NCI-H2196 treated with DMSO at 0.1 percent for 48 hours (cell line): ENCODE measurements around the gene ALPK1.
A peak's percentile ranks its signal among the peaks of the same experiment; 100 is the strongest.
"Not testable (repeated sequence)": the region's sequence is repeated elsewhere in the genome, so short reads cannot be mapped to it uniquely, and the experiment has no call there.

Experiments
- DNase-seq: peaks from one replicate; lab custom pipeline; 2025; ENCODE audit not compliant: unreplicated experiment; lab: John Stamatoyannopoulos, UW

ALPK1 gene

DNA sequence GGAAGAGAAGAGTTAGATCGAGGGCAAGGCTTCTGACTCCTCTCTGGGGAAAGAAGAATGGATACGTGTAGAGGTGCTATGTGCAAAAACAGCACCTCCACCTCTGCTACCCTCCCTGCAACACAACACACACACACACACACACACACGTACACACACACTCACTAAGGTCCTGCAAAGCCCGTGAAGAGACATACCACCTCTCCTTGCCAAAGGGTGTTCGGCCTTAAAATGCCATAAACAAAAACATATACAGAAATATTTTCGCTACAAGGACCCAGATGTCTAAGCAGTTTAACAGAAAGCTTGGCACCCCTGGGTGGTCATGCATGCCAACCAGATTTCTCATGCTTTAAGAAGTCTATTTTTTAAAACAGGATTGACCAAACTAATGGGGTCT lies 13.0 kb upstream of the ALPK1 start:
- no peak for DNase-seq

DNA sequence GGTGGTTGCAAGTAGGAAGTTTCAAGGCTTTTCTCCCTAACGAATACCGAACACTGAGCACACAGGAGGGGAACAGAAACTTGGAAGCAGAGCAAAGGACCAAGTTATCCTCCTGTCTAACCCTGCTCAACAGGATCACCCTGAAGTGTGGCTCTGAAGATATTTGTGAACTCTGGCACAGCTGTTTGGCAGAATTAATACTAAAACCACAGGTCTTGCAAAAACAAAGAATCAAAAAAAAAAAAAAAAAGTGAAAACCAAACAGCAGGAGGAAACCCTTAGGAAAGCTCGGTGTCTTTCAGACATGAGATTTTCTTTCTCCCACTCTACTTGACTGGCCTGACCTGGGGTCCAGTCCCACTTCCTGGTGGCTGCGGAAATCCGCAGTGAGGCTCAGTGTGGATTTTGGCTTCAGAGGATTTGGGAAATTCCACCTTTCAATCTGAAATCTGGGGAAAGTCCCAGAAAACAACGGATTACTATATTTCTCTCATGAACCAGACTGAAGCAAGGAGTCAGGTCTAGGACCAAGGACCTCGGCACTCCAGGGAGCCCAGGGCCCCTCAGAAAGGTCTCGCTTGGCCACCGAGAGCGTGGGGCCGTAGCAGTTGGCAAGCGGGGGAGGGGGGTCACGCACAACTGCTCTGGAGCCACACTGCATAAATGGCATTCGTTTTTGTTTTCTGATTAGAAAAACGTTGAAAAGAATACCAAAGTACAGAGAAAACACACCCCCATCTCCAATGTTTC lies 12.3 kb upstream of the ALPK1 start:
- DNase-seq, result no peak

DNA sequence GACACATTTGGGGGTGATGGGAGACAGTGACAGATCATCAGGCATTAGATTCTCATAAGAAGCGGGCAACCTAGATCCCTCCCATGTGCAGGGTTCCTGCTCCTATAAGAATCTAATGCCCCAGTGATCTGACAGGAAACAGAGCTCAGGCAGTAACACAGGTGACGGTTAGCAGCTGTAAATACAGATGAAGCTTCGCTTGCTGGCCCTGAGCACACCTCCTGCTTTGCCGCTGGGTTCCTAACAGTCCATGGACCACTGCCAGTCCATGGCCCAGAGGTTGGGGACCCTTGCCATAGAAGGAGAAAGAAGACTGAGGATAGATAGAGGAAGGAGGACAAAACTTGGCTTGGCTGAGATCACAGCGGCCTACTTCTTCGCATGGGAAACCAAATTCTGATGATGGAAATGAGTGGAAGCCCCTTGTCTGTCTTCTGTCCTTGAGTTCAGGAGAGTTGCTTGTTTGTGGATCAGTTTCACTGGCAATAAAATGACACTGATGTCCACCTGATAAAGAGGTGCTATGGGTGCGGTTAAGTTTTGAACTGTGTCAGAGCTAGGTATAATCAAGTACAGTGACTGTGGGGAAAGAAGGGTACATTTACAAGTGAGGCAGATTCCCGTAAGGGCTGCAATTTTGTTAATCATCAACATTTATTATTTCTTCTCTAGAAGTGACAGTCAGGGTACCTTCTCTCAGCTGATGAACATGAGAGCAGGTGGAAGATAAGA lies 9.7 kb upstream of the ALPK1 start:
- DNase-seq, result no peak

DNA sequence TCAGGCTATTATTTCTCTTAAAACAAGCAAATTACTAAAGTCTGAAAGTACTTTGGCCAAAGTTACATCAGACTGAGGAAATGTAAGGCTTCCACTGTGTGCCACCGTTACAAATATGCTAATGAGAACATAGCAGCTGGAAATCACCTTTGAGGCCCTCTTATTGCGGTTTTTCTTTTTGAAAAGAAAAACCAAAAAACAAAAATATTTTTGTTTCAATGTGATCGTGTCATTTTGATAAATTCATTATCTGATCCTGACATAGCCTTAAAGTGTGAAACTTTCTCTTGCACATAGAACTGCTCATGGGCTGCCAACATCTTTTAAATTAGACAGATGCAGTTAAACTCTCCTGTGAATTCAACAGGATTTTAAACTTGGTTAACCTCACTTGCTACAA lies 8.7 kb upstream of the ALPK1 start:
- no peak for DNase-seq

DNA sequence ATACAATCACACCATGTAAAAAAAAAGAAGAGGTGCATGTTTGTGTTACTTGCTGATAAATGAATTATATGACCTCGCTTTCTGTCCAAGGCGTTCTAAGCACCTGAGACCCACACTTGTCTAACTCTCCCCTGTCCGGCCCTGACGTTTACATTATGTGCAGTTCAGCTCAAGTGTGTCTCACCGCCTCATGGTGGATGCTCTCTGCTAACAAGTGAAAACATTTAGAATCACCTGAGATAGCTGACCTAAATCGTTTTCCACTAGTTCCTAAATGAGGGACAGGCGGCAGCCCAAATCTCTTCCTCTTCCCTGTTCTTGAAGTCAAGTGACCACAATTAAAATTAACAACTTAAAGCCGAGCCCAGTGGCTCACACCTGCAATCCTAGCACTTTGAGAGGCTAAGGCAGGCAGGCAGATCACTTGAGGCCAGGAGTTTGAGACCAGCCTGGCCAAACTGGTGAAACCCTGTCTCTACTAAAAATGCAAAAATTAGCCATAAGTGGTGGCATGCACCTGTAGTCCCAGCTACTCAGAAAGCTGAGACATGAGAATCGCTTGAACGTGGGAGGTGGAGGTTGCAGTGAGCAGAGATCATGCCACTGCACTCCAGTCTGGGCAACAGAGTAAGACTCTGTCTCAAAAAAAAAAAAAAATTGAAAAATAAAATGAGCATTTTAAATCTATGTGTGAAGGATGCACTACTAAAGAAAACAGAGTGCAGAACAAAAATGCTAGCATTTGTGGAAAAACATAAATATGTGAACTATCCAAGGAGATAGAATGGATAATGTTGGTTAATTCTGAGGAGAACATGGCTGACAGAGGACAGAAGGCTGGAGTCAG lies 7.5 kb upstream of the ALPK1 start:
- DNase-seq, result no peak

DNA sequence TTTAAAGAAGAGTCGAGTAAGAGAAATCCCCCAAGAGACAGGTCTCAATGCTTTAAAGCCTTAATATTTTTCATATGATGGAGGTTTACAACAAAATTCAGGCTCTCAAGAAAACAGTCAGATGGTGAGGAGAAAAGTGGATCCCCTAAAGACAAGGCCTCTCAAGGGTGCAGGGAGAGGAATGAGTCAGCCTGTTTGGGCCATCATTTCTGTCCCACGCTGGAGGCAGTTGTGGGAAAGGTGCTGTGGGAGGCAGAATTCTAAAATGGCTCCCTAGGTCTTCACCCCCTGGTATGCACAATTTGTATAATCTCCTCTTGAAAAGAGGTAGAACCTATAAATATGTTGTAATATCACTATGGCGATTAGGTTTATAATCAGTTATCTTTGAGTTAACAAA lies 6.8 kb upstream of the ALPK1 start:
- DNase-seq, result no peak

DNA sequence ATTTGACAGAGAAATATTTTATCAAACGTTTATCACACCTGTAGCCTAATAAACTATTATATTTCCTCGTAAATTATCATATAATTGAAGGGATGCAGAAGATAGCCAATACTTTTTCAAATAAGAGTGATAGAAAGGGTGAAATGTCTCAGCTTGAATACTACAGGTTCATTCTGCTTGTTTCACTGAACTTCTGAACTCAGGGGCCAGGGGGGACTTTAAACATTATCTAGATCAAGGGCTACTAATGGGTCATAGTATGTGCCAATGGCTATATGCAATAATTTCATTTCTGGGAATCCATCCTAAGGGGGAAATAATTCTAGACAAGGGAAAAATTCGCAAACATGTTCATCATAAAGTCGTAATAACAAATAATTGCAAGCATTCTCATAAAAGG lies 2.6 kb downstream of the ALPK1 start:
- no peak for DNase-seq

DNA sequence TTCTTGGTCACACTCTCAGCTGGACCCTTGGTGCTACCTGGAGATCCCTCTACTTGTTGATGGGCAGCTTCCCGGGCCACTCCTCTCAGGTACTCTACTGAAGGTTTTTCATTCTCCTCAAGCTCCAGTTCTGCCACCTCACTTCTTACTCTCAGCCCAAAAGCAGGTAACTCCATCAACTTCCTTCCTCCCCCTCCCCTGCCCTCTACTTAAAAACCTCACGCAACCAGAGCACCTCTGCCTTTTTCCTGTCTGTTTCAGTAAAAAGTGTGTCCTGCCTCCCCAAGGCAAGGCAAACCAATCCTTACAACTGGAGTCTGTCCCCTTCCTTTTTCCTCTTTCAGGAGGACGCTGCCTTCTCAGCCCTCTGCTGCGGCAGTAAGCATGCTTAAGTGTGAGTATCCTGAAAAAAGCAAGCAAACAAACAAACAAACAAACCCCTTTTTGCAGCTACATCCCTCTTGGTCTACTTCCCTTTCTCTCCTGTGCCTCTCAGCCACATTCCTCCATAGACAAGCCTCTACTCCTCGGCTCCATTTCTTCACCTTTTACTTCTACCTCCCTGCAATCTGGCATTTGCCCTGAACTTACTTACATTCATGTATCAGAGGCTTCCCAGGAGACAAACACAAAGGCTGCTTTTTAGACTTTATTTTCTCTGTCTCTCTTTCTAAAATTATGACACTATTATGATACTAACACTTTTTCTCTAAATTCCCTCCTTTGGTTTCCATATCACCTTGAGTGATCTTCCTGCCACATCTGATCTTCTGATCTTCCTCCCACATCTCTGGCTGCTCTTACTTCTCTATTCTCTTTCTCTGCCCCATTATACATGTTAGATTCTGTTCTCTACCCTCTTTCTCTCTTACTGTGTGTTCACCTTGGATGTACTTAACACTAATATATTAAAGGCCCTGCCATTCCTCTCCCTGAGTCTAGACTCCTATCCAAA lies 5.4 kb downstream of the ALPK1 start:
- DNase-seq, result no peak

DNA sequence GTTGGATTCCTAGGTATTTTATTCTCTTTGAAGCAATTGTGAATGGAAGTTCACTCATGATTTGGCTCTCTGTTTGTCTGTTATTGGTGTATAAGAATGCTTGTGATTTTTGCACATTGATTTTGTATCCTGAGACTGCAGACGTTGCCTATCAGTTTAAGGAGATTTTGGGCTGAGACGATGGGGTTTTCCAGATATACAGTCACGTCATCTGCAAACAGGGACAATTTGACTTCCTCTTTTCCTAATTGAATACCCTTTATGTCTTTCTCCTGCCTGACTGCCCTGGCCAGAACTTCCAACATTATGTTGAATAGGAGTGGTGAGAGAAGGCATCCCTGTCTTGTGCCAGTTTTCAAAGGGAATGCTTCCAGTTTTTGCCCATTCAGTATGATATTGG lies 8.3 kb downstream of the ALPK1 start:
- DNase-seq, result not testable (repeated sequence)

DNA sequence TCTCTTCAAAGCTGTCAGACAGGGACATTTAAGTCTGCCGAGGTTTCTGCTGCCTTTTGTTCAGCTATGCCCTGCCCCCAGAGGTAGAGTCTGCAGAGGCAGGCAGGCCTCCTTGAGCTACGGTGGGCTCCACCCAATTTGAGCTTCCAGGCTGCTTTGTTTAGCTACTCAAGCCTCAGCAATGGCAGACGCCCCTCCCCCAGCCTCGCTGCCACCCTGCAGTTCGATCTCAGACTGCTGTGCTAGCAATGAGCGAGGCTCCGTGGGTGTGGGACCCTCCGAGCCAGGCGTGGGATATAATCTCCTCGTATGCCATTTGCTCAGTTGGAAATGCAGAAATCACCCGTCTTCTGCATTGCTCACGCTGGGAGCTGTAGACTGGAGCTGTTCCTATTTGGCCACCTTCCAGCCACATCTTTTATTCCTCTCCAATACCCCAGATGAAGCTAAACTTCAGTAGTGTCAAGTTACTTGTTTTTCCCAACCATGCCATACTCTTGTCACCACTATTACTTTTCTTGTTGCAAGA lies 12.2 kb downstream of the ALPK1 start:
- DNase-seq, result not testable (repeated sequence)

DNA sequence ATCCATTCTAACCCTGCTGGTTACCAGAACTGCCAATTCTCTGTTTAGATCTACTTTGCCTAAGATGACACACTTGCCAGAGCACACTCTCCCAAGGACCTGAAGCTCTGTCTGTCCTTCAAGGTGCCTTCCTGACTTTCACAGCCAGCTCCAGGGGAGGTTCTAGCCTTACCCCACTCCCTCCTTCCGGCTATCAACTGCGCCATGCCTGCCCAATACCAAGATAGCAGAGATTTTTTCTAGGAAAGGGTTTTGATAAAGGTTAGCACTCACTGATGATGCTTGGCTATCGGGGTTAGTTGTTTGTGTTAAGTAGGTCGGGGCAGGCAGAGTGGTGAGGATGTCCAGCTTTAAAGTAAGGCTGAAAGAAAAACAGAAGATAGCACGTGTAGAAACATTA lies 14.3 kb downstream of the ALPK1 start:
- no peak for DNase-seq

DNA sequence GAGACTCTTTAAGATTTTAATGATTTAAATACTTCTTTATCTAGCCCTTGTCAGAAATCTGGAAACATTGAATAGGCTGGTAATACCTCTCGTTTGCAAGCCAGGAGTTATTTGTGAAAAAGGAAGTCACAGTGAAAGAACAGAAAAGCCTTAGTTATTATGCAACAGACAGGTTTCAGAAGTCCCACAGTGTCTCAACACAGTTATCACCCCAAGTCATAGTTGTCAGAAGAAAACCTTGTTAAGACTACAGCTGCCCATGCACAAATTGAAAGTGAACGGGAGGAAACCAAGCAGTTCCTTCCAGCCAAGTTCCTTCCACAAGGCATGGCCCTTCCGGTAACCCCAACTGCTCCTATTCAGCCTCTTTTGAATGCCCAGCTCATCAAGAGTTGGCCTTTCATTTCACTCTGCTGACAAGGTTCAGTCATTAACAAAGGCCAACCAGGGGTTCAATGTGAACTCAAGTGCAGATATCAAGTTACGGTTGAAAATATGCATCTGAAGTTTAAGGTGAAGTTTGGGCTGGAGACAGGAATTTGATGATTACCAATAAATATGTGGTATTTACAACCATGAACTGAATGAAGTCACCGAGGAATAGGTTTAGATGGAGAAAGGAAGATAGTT lies 15.6 kb downstream of the ALPK1 start:
- no peak for DNase-seq

DNA sequence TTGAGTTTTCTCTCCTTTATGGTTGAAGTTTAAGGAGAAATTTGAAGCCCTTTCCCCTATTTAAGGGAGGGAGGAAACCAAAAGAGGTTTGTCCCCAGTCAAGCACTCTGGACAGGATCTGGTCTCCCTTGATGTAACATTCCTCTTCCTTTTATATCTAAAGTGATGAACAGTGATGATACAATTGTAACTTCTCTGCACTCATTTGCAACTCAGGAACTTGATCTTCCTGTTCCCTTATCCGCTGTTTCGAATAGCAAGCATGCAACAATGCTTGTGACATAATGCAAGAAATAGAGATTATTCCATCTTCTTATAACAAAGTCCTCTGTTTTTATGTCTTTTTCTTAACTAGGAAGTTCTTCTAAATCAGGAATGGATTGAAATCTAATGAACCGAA lies 18.3 kb downstream of the ALPK1 start:
- DNase-seq, result no peak

DNA sequence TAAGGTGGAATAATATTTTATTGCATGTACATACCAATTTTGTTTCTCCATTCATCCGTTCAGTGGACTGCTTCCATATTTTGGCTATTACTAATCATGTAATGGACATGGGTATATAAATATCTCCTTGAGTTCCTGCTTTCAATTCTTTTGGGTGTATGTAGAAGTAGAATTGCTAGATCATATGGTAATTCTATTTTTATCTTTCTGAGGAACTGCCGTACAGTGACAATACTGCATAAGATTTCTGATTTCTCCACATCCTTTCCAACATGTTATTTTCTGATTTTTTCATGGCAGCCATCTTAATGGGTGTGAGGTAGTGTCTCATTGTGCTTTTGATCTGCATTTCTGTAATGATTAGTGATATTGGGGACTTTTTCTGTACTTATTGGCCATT lies 19.2 kb downstream of the ALPK1 start:
- DNase-seq, result no peak

DNA sequence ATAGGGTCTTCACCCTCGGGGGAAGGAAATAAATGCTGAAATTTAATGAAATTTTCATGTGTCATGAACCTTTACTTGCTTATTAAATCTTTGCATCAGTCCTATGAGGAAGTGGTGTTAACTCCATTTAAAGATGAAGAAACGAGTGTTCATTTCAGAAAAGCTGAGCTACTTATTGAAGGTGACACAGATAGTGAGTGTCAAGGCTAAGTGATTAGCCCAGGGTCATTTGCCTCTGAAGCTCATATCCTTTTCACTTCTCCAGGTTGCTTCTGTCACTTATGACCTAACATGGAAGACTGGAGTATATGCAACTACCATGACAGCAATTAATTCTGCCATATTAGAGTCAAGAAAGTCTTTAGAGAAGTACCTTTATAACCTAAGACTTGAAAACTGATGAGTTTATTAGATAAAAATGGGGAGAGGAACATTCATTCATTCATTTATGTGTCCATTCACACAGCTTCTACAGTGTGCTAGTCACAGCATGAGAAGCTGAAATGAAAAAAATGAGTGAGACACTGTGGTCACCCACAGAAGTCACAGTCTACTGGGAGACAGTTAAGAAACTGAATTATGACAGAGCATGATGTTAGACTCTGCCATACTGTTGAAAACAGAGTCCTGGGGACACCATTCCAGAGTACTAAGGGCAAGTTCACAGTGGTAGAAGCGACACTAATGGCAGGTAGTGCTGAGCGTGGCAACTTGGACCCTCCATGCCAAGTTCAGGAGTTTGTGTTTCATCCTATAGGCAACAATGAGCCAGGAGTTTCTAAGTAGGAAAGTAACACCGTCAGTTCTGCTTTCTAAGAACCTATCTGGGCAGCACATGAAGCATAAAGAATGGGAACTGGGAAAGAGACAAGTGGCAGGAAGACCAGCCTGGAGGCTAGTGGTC lies 21.3 kb downstream of the ALPK1 start:
- DNase-seq, result no peak

DNA sequence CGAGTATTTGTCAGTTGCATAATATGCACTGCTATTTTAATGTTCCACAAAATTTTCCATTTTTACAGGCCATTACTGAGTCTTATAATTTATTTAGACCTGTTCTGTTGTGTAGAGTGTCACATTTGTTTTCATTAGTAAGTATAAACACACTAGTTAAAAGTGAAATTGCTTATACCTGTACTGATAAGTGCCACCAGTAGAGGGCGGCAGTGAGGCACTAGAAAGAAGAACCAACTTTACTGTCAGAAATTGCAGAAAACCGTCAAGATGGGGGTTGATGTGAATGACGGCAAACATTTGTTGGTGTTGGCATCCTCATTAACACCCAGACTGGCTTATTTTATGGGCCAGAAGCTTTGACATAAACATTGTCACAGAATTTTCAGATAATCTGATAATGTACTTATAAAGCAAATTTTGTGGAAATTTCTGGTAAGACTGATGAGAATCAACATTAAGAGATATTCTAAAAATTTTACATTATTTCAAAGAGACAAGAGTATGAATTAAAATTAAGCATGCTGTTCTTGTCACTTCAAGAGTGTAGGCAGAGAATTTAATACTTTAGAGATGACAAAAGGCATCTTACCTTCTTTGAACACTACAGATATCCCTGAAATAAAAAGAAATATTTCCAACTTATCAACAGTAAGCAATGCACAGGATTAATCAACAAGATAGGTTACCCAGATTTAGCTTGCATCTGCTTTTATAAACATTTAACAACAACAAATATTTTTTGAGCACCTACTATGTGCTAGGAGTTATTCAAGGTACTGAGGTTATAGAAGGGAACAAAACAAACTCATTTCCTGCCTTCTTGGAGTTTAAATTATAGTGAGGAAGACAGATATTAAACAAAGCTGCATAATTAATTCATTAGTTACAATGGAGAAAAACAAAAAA lies 24.9 kb downstream of the ALPK1 start:
- DNase-seq, result peak; percentile 13

DNA sequence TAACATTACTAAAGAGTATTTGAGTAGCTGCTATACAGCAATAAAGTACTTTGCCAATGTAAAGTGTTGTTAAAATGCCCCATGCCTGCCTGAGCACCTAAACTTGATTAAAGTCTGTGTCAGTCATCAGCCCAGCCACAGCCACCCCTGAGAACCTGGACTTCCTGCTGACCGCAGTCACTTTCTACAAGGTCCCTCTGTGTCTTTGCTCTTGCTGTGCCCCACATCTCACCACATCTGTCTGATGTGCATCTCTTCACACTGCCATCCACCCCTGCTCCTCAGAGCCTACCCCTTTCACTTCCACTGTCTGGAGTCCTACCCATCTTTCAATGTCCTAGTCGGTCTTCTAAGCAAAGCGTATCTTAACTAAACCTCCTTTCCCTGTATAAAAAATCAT lies 25.7 kb downstream of the ALPK1 start:
- no peak for DNase-seq

DNA sequence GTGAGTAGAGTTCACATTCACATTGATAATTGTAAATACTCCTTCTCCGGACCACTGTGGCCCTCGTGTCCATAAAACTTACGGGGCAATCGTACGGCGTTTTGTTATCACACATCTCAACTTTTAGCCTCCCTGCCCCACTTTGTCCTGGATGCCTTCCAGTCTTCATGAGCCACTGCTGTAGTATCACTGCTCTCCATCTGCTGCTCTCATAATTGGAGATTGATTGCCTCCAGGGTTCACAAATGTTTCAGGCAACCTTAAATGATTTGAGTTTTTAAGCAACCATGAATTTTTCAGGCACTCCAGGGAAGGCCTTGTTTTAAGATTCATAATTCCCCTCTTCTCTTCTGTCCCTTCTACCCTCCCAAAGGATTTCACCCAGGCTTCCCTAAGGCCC lies 28.4 kb downstream of the ALPK1 start:
- DNase-seq, result no peak
